Activated T-helper 1 cell treated with Interleukin-2 at 50 U/mL for 16 hours (primary cell): ENCODE data around the gene ZSWIM3.
"Not testable (repeated sequence)": the region's sequence is repeated elsewhere in the genome, so short reads cannot be mapped to it uniquely, and the experiment has no call there.

ENCODE experiments used
- DNase-seq: peaks from one replicate; pipeline ENCODE4 v3.0.0-alpha.2; 2020; ENCODE audit warnings: low read depth

Gene ZSWIM3

GRCh38 chr20:45890985-45891983, 33.9 kb downstream of the ZSWIM3 start, which contains the start of the genes CTSA and NEURL2:
CTSA (plus strand) TSS chr20:45891335; CDS start chr20:45891569, 234 bp downstream.
NEURL2 (minus strand) TSS chr20:45891208; CDS start chr20:45890991, 217 bp downstream.
- peak; percentile 72 for DNase-seq

GRCh38 chr20:45892049-45892825, 34.8 kb downstream of the ZSWIM3 start:
- no peak for DNase-seq

- no peak for DNase-seq
Measured at GRCh38 chr20:45892828-45893500, 35.5 kb downstream of the ZSWIM3 start.

- no peak for DNase-seq
Measured at GRCh38 chr20:45893831-45894230, 36.4 kb downstream of the ZSWIM3 start.

- DNase-seq, result no peak
Measured at GRCh38 chr20:45894797-45895196, 37.4 kb downstream of the ZSWIM3 start.

- no peak for DNase-seq
Measured at GRCh38 chr20:45896641-45897161, 39.3 kb downstream of the ZSWIM3 start.

GRCh38 chr20:45897289-45897688, 39.9 kb downstream of the ZSWIM3 start:
- DNase-seq, result no peak

- DNase-seq, result no peak
Measured at GRCh38 chr20:45897692-45898091, 40.3 kb downstream of the ZSWIM3 start.

- no peak for DNase-seq
Measured at GRCh38 chr20:45898285-45898684, 40.9 kb downstream of the ZSWIM3 start.

GRCh38 chr20:45899046-45899835, 41.8 kb downstream of the ZSWIM3 start:
- no peak for DNase-seq

GRCh38 chr20:45901332-45901731, 43.9 kb downstream of the ZSWIM3 start:
- not testable (repeated sequence) for DNase-seq

GRCh38 chr20:45902199-45902701, 44.8 kb downstream of the ZSWIM3 start:
- DNase-seq, result no peak

- DNase-seq, result no peak
Measured at GRCh38 chr20:45904583-45905504, 47.4 kb downstream of the ZSWIM3 start.

GRCh38 chr20:45905505-45906079, 48.2 kb downstream of the ZSWIM3 start:
- DNase-seq, result no peak

- DNase-seq, result no peak
Measured at GRCh38 chr20:45907219-45907948, 50.0 kb downstream of the ZSWIM3 start.

GRCh38 chr20:45908084-45908483, 50.7 kb downstream of the ZSWIM3 start:
- no peak for DNase-seq

- DNase-seq, result no peak
Measured at GRCh38 chr20:45909336-45909808, 52.0 kb downstream of the ZSWIM3 start.
